Activated CD8-positive, alpha-beta memory T cell treated with anti-CD3 and anti-CD28 coated beads, Interleukin-2, amount 50 U/mL, for 1 hour (primary cell): ENCODE data around the gene ARHGAP23.
"Not testable (repeated sequence)": the region's sequence is repeated elsewhere in the genome, so short reads cannot be mapped to it uniquely, and the experiment has no call there.

Experiments used
- DNase-seq: peaks from one replicate; pipeline ENCODE4 v3.0.0-alpha.2; 2020; ENCODE audit errors: extremely low read depth

The ARHGAP23 gene

DNA sequence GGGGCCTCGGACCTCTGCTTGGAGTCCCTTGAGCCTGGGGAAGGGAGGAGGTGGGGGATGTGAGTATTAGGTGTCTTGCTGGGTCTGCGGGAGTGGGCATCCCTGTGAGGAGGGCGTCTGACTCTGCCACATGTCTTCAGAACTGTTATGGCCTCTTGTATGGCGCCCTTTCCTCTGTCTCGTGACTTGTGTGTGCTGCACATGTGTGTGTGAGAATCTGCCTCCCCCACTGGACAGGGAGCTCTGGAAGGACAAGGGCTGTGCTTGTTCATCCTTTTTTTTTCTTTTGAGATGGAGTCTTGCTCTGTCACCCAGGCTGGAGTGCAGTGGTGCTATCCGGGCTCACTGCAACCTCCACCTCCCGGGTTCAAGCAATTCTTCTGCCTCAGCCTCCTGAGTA lies 33.4 kb downstream of the ARHGAP23 start:
- no peak for DNase-seq

DNA sequence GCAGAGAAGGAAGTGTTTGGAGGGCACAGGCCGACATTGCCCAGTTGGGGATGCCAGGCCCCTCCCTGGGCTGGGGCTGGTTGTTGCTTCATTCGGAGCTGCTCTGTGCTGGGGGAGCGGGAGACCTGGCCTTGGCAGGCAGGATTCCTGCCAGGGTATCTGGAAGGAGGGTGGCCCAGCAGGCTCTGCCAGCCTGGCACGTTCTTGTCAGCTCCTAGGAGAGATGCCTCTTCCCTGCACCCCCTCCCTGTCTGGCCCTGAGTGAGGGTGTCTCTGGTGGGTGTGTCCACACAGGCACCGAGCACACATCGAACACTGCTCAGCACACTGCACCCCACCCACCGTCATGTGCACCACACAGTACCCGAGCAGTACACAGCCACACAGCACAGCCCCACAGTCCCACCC lies 35.2 kb downstream of the ARHGAP23 start:
- DNase-seq = no peak

DNA sequence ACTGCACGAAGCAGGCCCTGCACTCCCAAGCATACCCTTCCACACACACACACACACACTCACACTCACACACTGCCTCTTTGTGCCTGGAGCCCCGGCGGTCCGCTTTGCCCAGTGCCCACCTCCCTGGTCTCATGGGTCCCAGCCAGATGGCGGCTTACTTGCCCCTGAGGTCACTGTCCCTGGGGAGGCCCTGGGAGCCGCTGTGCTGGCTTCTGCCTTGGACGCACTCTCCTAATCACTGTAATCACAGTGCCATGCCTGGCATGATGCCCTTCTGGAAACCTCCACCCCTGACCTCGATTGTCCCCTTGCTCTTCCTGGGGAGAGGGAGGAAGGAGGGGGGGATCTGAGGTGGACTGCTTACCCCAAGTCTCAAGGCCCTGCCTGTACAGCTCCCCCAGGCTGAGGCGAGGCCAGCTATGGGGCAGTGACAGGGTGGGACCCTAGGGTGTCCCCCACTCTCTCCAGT lies 36.0 kb downstream of the ARHGAP23 start:
- DNase-seq = no peak

DNA sequence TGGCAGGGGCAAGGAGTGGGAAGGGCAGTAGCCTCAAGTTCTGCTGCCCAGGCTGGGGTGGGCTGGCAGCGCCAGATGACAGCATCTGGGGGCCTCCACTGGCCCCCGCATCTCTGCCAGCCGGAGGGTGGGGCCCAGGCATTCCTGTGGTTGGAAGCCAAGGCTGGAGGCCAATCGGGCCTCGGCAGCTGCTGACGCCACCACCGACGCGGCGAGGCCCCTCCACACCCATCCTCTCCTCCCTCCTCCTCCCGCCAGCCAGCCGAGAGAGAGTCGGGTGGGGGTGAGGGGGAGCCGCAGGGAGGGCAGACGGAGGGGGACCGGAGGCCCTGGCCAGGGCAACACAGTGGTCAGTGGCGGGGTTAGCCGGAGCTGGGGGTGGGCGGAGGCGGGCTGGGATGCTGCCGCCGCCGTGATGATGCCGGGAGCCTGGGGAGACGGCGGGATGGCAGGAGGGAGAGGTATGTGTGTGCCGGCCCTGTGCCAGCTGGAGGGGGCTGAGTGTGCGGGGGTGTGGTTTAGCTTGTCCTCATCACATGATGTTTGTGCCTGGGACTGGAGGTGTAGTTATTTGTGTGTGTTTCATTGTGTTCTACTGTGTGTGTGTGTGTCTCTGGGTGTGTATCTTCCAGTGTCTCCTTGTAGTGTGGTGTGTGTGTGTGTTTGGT lies 36.6 kb downstream of the ARHGAP23 start:
- no peak for DNase-seq

DNA sequence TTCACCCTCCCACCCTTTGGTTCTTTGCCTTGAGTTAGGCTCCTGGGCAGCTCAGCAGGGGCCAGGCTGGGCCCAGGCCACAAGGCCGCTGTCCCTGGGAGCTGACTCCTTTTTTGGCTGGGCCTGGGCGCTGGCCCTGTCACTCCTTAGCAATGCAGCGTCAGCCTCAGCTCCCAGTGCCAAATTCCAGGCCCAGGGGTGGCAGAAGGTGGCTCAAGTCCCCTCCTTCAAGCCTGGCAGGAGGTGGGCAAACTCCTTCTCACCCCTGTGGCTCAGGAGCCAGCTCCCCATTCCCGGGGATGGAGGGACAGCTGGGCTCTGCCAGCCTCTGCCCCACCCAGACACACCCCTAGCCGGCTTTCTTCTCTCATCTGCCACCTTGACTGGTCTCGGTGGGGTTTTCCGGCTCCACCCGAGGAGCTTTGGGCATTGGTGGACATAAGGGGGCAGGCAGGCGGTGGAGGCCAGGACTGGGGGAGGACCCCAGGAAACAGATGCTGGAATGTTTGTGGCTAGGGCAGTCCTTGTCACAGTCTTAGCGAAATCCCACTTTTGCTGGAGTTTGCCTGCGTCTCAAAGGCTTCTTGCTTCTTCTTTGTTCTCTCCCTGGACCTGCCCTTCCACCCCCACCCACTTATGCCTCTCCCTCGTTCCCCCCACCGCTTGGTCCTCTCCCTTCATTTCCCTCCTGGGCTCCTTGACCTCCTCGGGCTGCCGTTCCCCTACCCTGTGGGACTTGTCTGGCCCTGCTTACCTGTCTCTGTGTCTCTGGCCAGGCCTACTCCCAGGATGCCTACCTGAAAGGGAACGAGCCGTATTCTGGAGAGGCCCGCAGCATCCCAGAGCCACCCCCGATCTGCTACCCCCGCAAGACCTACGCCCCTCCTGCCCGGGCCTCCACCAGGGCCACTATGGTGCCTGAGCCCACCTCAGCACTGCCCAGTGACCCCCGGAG lies 37.4 kb downstream of the ARHGAP23 start:
- no peak for DNase-seq

DNA sequence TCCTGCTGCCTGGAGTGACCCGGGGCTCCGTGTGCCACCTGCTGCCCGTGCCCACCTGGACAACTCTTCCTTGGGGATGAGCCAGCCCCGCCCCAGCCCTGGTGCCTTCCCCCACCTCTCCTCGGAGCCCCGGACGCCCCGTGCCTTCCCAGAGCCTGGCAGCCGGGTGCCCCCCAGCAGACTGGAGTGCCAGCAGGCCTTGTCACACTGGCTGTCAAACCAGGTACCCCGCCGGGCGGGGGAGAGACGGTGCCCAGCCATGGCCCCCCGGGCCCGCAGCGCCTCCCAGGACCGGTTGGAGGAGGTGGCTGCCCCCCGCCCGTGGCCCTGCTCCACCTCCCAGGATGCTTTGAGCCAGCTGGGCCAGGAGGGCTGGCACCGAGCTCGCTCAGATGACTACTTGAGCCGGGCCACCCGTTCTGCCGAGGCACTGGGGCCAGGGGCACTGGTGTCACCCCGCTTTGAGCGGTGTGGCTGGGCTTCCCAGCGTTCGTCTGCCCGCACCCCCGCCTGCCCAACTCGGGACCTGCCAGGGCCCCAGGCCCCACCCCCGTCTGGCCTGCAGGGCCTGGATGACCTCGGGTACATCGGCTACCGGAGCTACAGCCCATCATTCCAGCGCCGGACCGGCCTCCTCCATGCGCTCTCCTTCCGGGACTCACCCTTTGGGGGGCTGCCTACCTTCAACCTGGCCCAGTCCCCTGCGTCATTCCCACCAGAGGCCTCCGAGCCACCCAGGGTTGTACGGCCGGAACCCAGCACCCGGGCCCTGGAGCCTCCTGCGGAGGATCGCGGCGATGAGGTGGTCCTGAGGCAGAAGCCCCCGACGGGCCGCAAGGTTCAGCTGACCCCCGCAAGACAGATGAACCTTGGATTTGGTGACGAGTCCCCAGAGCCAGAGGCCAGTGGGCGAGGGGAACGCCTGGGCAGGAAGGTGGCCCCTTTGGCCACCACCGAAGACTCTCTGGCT lies 38.4 kb downstream of the ARHGAP23 start:
- no peak for DNase-seq

DNA sequence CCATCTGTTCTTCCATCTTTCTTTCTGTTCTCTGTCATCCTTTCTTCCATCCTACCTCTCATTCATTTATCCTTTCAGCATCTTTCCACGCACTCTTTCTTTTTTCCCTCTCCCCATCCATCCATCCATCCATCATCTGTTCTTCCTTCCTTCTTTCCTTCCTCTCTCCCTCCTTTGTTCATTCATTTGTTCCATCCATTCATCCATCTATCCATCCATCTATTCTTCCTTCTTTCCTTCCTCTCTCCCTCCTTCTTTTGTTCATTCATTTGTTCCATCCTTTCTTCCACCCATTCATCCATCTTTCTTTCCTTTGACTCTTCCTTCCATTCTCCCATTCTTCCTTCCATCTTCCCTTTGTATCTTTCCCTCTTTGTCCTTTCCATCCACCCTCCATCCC lies 39.2 kb downstream of the ARHGAP23 start:
- no peak for DNase-seq

DNA sequence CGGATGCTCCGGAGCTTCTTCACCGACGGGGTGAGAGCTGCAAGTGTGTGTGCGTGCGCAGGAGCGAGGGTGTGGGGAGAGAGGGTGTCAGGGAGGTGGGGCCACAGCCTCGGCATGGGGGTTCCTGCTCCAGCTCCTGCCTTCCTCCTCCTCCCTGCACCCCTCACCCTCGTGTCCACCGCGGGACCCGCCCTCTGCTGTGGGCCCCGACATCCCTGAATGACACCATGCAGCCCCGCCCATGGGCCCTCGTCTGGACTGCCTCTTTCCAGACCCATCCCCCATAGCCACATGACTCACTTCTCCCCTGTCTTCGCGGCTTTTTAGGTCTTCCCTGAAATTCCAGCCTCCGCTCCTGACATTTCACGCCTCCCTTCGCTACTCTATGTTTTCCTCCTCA lies 41.6 kb downstream of the ARHGAP23 start:
- DNase-seq = no peak

DNA sequence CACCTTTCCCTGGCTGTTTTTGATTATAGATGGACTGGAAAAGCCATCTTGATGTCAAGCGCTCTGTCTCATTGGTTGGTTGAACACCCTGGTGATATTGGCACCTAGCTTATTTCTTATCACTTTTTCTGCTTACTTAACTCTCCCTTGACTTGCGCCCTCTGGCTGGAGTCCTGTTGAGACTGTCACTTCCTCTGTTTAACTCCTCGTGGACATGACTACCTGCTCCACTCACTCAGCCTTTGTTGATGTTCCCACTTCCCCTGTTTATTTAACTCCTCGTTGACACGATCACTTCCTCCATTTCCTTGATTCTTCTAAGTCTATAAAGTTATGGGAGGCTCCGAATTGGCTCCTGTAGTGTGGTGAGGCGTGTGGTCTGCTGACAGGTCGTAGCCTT lies 43.0 kb downstream of the ARHGAP23 start:
- DNase-seq = not testable (repeated sequence)

DNA sequence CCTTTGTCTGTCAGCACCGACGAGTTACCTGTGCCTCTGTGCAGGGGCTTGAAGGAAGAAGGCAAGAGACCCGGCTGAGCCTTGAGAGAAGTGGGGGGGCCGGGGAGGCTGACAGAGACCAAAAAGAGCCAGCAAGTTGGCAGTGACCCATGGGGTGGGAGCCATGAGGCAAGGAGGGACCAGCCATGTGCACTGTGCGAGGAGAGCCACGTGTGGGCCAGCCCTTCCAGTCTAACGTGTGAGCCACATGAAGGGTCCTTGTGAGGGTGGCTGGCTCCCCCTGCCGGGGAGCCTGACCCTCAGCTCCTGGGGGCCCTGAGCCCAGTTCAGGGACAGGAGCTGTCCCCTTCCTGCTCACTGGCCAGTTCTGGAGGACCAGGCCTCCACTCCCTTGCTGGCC lies 46.4 kb downstream of the ARHGAP23 start:
- DNase-seq = not testable (repeated sequence)

DNA sequence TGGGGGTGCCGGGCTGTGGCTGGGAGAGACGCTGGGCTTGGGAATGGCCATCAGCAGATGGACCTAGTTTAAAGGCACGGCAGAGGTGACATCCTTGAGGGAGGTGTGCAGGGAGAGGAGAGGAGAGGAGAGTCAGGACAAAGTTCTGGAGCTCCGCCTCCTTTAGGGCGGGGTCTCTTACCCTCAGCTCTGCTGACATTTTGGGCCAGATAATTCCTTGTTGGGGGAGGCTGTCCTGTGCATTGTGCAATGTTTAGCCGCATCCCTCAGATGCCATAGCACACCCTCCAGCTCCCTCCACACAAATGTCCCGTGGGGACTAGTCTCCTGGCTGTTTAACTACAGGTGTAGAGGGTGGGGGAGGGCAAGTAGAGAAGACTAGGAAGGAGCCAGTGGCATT lies 48.3 kb downstream of the ARHGAP23 start:
- no peak for DNase-seq

DNA sequence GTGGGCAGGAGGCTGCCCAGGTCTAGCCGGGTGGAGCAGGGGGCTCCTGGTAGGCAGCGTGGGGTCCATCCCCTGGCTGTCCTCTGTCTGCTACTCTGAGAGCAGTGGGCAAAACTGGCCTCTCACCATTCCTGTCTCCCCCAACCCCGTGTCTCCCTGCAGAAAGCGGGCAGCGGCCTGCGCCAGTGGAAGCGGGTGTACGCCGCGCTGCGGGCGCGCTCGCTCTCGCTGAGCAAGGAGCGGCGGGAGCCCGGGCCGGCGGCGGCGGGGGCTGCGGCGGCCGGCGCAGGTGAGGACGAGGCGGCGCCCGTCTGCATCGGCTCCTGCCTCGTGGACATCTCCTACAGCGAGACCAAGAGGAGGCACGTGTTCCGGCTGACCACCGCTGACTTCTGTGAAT lies 49.2 kb downstream of the ARHGAP23 start:
- not testable (repeated sequence) for DNase-seq

DNA sequence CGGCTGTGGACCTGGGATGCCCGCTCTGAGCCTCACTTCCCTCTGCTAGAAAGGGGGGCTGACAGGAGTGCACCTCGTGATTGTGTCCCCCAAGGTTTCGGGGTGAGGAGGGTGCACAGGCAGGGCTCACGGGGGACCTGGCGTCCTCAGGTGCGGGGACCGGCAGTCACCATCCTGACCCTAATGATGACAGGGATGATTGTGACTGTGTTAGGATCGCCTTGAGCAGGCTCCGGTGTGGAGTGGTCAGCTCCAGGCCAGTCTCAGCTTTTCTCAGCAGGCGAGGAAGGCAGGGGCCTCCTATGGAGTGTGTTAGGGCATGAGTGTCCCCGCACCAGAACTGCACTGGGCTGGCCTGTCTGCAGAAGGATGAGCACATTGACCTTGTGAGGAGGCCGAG lies 49.7 kb downstream of the ARHGAP23 start:
- not testable (repeated sequence) for DNase-seq

DNA sequence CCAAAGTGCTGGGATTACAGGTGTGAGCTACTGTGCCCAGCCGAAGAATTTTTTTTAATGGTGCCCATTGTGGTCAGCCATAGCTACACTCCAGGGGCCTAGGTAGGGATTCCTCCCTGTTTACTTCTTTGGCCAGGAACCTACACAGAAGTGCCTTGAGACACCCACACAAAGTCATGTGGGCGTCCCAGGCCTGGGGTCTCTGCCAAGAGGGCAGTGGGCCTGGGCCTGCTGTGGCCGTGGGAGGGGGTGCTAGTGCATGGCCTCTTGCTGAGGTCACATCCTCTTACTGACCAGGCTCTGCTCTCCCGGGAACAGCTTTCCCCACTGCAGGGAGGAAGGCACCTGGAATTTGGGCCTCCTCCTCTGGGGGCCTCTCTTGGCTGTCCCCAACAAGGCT lies 50.4 kb downstream of the ARHGAP23 start:
- not testable (repeated sequence) for DNase-seq

DNA sequence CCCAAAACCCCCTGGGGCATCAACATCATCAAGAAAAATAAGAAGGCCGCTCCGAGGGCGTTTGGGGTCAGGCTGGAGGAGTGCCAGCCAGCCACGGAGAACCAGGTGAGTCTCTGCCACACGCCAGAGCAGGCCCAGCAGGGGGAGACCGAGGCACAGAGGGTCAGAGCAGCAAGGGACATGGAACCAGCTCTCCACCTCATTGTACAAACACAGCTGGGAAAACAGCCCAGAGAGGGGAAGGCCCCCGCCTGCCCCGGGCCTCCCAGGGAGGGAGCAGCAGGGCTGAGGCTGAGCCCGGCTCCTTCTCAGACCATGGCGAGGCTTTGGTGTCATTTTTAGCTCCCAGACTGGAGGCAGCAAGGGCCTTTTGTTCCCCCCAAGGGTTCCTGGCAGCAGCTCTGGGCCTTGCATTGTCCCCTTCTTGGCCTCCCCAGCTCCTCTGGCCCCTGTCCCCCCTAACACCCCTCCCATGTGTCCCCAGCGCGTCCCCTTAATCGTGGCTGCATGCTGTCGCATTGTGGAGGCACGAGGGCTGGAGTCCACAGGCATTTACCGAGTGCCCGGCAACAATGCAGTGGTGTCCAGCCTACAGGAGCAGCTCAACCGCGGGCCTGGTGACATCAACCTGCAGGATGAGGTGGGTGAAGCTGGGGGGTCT lies 53.9 kb downstream of the ARHGAP23 start:
- DNase-seq = not testable (repeated sequence)

DNA sequence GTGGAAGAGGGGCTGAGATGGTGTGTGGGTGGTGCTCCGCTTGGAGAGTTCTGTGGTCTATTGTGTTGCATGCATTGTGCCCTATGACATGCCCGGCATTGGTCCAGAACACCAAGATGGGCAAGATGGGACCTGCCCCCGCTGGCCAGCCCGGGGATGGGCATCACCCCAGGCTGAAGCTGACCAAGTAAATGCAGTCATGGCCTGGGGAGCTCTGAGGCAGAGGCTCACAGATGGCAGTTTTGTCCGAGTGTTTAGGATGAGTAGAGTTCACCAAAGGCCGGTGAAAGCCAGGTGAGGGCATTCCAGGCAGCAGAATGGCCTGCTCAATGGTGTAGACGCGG lies 54.4 kb downstream of the ARHGAP23 start:
- not testable (repeated sequence) for DNase-seq

DNA sequence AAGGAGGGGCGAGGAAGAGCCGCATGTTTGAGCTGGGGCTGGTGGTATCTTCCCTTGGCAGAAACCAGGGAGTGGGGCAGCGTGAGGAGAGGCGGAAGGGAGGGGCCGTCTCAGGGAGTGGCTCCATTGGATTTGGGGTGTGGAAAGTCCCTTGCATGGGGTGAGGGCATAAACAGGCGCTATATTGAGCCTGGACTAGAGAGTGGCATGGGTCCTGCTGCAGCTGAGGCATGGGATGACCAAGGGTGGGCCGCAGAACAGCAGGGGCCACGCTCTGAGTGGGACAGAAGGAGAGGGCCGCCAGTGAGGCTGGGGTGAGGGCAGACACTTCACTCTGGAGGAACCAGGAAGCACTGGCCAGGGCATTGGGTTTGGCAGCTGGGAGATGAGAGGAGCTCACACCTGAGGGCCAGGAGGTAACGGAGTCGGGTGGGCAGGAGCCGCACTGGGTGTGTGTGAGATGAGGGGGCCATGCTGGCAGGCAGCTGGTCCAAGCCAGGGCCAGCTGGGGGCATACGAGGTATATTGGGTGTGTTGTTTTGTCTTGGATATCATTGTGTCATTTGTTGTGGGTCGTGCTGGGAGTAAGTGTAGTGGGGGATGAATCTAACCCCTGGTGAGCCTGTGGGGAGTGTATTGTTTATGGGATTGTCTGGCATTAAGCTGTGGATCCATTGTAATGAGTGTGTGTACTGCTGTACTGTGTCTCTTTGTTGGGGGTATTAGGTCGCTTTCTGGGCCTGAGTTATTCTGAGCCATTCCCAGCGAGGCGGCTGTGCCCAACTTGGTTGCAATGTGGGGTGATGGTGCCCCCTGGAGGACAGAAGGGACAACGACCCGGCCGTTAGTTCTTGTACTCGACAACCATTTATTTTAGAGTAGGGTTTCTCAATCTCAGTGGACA lies 56.2 kb downstream of the ARHGAP23 start:
- DNase-seq = not testable (repeated sequence)

DNA sequence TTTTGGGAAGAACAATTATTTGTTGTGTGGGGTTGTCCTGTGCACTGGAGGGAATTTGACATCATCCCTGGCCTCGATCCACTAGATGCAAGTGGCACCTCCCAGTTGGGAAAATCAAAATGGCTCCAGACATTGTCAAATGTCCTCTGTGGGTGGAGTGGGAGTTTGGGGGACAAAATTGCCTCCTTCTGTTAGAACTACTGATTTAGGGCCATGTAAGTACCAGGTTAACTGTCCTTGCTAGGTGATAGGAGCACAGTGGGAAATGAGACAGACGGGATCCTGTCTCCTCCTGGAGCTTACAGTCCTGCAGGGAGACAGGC lies 56.8 kb downstream of the ARHGAP23 start:
- no peak for DNase-seq

DNA sequence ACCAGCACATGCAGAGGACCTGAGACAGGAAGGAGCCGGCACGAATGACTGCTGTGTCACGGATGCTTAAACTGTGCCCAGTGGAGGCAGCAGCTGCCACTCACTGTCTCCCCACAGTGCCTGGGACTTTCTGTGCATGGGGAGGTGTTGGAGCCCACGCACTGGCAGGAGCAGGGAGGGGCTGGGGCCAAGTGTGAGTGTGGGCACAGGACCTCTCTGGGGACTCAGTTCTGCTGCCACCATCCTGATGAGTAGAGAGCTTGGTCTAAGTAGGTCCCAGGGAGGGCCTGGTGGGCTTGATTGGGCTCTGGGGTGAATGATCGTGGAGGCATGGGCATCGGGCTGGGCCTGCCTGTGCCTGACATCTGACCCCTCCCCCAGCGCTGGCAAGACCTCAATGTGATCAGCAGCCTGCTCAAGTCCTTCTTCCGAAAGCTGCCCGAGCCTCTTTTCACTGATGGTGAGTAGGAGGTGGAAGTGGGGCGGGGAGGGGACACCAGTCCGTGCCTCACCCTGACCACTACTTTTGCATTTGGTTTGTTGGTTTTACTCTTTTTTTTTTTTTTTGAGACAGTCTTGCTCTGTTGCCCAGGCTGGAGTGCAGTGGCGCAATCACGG lies 57.5 kb downstream of the ARHGAP23 start:
- DNase-seq = not testable (repeated sequence)

DNA sequence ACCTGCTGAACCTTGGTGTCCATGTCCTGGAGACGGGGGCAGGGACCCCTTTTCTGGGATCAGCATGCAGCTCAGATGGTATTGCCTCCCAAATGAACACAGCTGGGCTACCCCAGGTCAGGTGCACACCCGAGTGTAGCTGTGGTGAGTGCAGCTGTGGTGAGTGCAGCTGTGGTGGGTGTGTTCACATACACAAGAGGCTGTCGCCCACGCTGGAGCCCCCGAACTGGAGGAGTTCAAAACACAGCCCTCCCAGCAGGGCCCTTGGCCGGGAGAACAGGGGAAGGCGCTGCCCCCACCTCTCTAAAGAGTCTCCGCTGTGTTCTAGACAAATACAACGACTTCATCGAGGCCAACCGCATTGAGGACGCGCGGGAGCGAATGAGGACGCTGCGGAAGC lies 61.5 kb downstream of the ARHGAP23 start:
- not testable (repeated sequence) for DNase-seq
